Bronchus fibroblast of lung (primary cell): ENCODE measurements around the gene ZNF532. TPM values are rescaled to one million over a fixed set of nuclear protein-coding genes. Genes with fewer than 3 reads are reported as not detected.

Experiments
- total RNA-seq: library from RNA; depleted of rRNA; stranded (reverse); fragments of >200 nt; gene quantifications from 2 replicates; pipeline ENCODE4 v1.2.3, GENCODE V29; 2015

Gene ZNF532, protein sequence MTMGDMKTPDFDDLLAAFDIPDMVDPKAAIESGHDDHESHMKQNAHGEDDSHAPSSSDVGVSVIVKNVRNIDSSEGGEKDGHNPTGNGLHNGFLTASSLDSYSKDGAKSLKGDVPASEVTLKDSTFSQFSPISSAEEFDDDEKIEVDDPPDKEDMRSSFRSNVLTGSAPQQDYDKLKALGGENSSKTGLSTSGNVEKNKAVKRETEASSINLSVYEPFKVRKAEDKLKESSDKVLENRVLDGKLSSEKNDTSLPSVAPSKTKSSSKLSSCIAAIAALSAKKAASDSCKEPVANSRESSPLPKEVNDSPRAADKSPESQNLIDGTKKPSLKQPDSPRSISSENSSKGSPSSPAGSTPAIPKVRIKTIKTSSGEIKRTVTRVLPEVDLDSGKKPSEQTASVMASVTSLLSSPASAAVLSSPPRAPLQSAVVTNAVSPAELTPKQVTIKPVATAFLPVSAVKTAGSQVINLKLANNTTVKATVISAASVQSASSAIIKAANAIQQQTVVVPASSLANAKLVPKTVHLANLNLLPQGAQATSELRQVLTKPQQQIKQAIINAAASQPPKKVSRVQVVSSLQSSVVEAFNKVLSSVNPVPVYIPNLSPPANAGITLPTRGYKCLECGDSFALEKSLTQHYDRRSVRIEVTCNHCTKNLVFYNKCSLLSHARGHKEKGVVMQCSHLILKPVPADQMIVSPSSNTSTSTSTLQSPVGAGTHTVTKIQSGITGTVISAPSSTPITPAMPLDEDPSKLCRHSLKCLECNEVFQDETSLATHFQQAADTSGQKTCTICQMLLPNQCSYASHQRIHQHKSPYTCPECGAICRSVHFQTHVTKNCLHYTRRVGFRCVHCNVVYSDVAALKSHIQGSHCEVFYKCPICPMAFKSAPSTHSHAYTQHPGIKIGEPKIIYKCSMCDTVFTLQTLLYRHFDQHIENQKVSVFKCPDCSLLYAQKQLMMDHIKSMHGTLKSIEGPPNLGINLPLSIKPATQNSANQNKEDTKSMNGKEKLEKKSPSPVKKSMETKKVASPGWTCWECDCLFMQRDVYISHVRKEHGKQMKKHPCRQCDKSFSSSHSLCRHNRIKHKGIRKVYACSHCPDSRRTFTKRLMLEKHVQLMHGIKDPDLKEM (N-terminal part only)
- 33.0 and 40.3 TPM in 2 replicates for total RNA-seq

DNA sequence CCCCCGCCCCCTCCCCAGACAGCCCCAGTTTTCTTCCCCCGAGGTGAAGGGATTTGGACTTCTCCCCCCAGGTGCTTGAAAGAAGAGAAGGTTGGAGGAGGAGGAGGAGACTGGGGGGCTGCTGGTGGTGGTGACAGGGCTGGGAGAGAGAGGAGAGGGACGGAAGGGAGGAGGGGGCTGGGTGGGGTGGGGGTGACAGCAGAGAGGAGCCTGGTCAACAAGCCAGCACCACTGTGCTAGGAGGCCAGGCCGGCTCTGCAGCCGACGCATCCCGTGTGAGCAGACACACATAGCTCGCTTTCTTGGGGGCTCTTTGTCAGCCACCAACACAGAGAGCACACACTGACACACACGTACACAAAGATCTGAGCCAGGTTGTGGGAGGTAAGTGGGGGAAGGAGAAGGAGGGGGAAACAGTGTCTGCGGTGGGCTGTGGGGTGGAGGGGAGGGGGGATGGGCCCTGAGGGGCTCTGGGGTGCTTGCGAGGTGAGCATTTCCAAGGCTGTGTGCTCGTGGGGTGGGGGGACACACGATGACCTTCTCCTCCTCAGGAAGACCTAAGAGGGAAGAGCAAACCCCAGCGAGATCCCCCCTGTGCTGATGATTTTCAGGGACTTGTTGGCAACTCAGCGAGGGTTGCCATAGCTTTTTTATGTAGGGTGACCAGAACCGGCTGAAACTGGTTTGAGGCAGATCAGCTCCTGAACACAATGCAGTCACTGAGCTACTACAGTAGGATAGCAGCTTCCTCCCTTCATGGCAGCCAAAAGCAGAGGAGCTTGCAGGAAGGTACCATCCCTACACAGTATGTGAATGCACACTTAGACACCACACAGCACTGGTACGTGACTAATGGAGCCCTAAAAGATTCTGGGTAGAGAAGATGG lies at the start of gene ZNF532:
ZNF532 (plus strand) TSS at position 732 of the 887 bp plus-strand sequence. CDS start 53,411 bp downstream, outside the sequence.

Other genes starting within 250 kb of the ZNF532 start
- 1.8 and 2.5 TPM in 2 replicates for gene ALPK2, start 235.8 kb upstream of the ZNF532 start, total RNA-seq
- gene MALT1, start 193.4 kb upstream of the ZNF532 start, total RNA-seq: 8.3 and 10.6 TPM in 2 replicates